WTC11 (cell line): ENCODE measurements around the gene ARL15. TPM values are rescaled to one million over a fixed set of nuclear protein-coding genes. Genes with fewer than 3 reads are reported as not detected.

Source experiments
- ATAC-seq: fragments of 200-7000 bp; cut with Tn5 transposase; 2 replicates; pipeline ENCODE4 v1.10.0; 2021; ENCODE audit warnings: mild to moderate bottlenecking, moderate library complexity
- CTCF ChIA-PET: fragments of 300-600 bp; sonication (Branson Sonifier 250); formaldehyde crosslinking; loops from one replicate; lab custom pipeline; 2021; ENCODE audit warnings: antibody characterized with exemption; lab: Charles Lee
- POLR2A ChIA-PET: fragments of 350-600 bp; sonication (Branson Sonifier 250); formaldehyde crosslinking; loops from one replicate; lab custom pipeline; 2021; ENCODE audit warnings: antibody characterized with exemption; lab: Charles Lee
- DNase-seq: peaks from one replicate; pipeline ENCODE4 v3.0.0; 2021; ENCODE audit warnings: low spot score
- H3K27ac Mint-ChIP-seq: 2 replicates; pipeline ENCODE4 v1.8.0; 2021; ENCODE audit warnings: mixed read lengths
- H3K27me3 Mint-ChIP-seq: 2 replicates; pipeline ENCODE4 v1.8.0; 2021; ENCODE audit warnings: low read depth, mild to moderate bottlenecking, moderate library complexity, mixed read lengths
- H3K36me3 Mint-ChIP-seq: 2 replicates; pipeline ENCODE4 v1.8.0; 2021; ENCODE audit warnings: mixed read lengths
- H3K4me1 Mint-ChIP-seq: 2 replicates; pipeline ENCODE4 v1.8.0; 2022; ENCODE audit warnings: mixed read lengths
- H3K4me3 Mint-ChIP-seq: 2 replicates; pipeline ENCODE4 v1.8.0; 2021; ENCODE audit warnings: mild to moderate bottlenecking, moderate library complexity, mixed read lengths
- H3K9me3 Mint-ChIP-seq: 2 replicates; pipeline ENCODE4 v1.8.0; 2021; ENCODE audit warnings: mixed read lengths
- ELF4 ChIP-seq: sonication (generic); formaldehyde crosslinking; IDR thresholded peaks from 2 replicates; pipeline ENCODE4 v1.8.1; 2022; ENCODE audit warnings: low read depth, mild to moderate bottlenecking, moderate library complexity, missing genetic modification reagents
- ETV6 ChIP-seq: sonication (generic); formaldehyde crosslinking; IDR thresholded peaks from 2 replicates; pipeline ENCODE4 v1.8.1; 2022; ENCODE audit warnings: mild to moderate bottlenecking, missing genetic modification reagents
- FOXJ3 ChIP-seq: sonication (generic); formaldehyde crosslinking; IDR thresholded peaks from 2 replicates; pipeline ENCODE4 v1.9.0; 2021; ENCODE audit warnings: missing genetic modification reagents, mild to moderate bottlenecking, borderline replicate concordance
- MYBL2 ChIP-seq: sonication (generic); formaldehyde crosslinking; IDR thresholded peaks from 2 replicates; pipeline ENCODE4 v1.8.1; 2023; ENCODE audit warnings: mild to moderate bottlenecking, moderate library complexity, missing genetic modification reagents
- NFATC4 ChIP-seq: fragments of 250-450 bp; sonication (Bioruptor Pico); IDR thresholded peaks from 2 replicates; pipeline ENCODE4 v1.9.0; 2021; ENCODE audit warnings: mild to moderate bottlenecking
- PRRX2 ChIP-seq: fragments of 250-450 bp; sonication (Bioruptor Pico); IDR thresholded peaks from 2 replicates; pipeline ENCODE4 v1.8.0; 2021; ENCODE audit warnings: mild to moderate bottlenecking
- RELA ChIP-seq: sonication (generic); formaldehyde crosslinking; IDR thresholded peaks from 2 replicates; pipeline ENCODE4 v1.8.1; 2022; ENCODE audit warnings: missing genetic modification reagents, mild to moderate bottlenecking, borderline replicate concordance
- SMAD4 ChIP-seq: sonication (generic); formaldehyde crosslinking; IDR thresholded peaks from 2 replicates; pipeline ENCODE4 v1.8.0; 2022; ENCODE audit warnings: mild to moderate bottlenecking, missing genetic modification reagents
- TCF7 ChIP-seq: sonication (generic); formaldehyde crosslinking; IDR thresholded peaks from 2 replicates; pipeline ENCODE4 v1.8.0; 2022; ENCODE audit warnings: mild to moderate bottlenecking, low read depth, missing genetic modification reagents, moderate library complexity
- ZNF138 ChIP-seq: sonication (generic); formaldehyde crosslinking; conservative IDR thresholded peaks from 2 replicates; pipeline ENCODE4 v1.8.1; 2022; ENCODE audit warnings: mild to moderate bottlenecking, moderate library complexity, missing genetic modification reagents
- ZNF232 ChIP-seq: sonication (generic); formaldehyde crosslinking; IDR thresholded peaks from 2 replicates; pipeline ENCODE4 v1.8.0; 2022; ENCODE audit warnings: mild to moderate bottlenecking, missing genetic modification reagents
- ZNF423 ChIP-seq: fragments of 250-450 bp; sonication (Bioruptor Pico); IDR thresholded peaks from 2 replicates; pipeline ENCODE4 v2.1.2; 2022; ENCODE audit warnings: mild to moderate bottlenecking, moderate library complexity
- total RNA-seq: library from RNA; stranded (reverse); gene quantifications from 3 replicates; pipeline ENCODE4 v1.2.3, GENCODE V29; 2021
- TF ChIP-seq, protein P1 (sequence below): sonication (generic); formaldehyde crosslinking; IDR thresholded peaks from 2 replicates; pipeline ENCODE4 v1.8.1; 2022; ENCODE audit warnings: low read depth, missing genetic modification reagents, borderline replicate concordance
- TF ChIP-seq, protein P2 (sequence below): sonication (generic); formaldehyde crosslinking; IDR thresholded peaks from 2 replicates; pipeline ENCODE4 v1.8.0; 2023; ENCODE audit warnings: mild to moderate bottlenecking, missing genetic modification reagents
- TF ChIP-seq, protein P3 (sequence below): fragments of 250-450 bp; sonication (Bioruptor Pico); IDR thresholded peaks from 2 replicates; pipeline ENCODE4 v1.9.0; 2021; ENCODE audit warnings: mild to moderate bottlenecking
- TF ChIP-seq, protein P4 (sequence below): sonication (generic); formaldehyde crosslinking; IDR thresholded peaks from 2 replicates; pipeline ENCODE4 v1.8.1; 2023; ENCODE audit warnings: mild to moderate bottlenecking, moderate library complexity, missing genetic modification reagents
- TF ChIP-seq, protein P5 (sequence below): sonication (generic); formaldehyde crosslinking; IDR thresholded peaks from 2 replicates; pipeline ENCODE4 v1.8.0; 2022; ENCODE audit warnings: mild to moderate bottlenecking, missing genetic modification reagents
- TF ChIP-seq, protein P6 (sequence below): sonication (generic); formaldehyde crosslinking; IDR thresholded peaks from 2 replicates; pipeline ENCODE4 v1.8.1; 2023; ENCODE audit warnings: mild to moderate bottlenecking, missing genetic modification reagents
- TF ChIP-seq, protein P7 (sequence below): sonication (generic); formaldehyde crosslinking; IDR thresholded peaks from 2 replicates; pipeline ENCODE4 v1.8.0; 2023; ENCODE audit warnings: missing genetic modification reagents
- TF ChIP-seq, protein P8 (sequence below): fragments of 250-450 bp; sonication (Bioruptor Pico); IDR thresholded peaks from 2 replicates; pipeline ENCODE4 v1.9.0; 2021; ENCODE audit warnings: mild to moderate bottlenecking, borderline replicate concordance

ARL15 gene
- total RNA-seq, 1 experiment from 2014 or later: 20.1 TPM

DNA sequence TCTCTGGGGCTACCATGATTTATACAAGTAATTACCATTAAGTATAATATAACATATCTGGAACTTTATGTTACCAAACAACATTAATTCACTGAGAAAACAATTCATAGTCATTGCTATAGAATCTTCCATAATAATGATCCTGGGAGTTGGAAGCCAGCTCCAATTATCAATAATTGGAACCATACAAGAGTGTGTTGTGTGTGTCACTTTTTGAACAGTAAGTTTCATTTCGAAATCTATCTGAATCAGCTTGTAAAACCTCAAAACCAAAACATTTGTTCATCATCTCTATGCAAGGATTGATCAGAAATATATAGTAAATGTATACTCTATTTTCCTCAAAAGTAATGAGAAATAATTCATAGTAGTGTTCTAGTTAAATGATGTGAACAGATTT lies 348.1 kb downstream of the ARL15 start (continued):
- TF ChIP-seq, protein P1, sequence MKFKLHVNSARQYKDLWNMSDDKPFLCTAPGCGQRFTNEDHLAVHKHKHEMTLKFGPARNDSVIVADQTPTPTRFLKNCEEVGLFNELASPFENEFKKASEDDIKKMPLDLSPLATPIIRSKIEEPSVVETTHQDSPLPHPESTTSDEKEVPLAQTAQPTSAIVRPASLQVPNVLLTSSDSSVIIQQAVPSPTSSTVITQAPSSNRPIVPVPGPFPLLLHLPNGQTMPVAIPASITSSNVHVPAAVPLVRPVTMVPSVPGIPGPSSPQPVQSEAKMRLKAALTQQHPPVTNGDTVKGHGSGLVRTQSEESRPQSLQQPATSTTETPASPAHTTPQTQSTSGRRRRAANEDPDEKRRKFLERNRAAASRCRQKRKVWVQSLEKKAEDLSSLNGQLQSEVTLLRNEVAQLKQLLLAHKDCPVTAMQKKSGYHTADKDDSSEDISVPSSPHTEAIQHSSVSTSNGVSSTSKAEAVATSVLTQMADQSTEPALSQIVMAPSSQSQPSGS (CRISPR knock-in tag): no peak
- TF ChIP-seq, protein P2, sequence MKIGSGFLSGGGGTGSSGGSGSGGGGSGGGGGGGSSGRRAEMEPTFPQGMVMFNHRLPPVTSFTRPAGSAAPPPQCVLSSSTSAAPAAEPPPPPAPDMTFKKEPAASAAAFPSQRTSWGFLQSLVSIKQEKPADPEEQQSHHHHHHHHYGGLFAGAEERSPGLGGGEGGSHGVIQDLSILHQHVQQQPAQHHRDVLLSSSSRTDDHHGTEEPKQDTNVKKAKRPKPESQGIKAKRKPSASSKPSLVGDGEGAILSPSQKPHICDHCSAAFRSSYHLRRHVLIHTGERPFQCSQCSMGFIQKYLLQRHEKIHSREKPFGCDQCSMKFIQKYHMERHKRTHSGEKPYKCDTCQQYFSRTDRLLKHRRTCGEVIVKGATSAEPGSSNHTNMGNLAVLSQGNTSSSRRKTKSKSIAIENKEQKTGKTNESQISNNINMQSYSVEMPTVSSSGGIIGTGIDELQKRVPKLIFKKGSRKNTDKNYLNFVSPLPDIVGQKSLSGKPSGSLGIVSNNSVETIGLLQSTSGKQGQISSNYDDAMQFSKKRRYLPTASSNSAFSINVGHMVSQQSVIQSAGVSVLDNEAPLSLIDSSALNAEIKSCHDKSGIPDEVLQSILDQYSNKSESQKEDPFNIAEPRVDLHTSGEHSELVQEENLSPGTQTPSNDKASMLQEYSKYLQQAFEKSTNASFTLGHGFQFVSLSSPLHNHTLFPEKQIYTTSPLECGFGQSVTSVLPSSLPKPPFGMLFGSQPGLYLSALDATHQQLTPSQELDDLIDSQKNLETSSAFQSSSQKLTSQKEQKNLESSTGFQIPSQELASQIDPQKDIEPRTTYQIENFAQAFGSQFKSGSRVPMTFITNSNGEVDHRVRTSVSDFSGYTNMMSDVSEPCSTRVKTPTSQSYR: no peak
- TF ChIP-seq ZNF423: no peak
- no peak for TF ChIP-seq SMAD4 (CRISPR knock-in tag)
- TF ChIP-seq, protein P3, sequence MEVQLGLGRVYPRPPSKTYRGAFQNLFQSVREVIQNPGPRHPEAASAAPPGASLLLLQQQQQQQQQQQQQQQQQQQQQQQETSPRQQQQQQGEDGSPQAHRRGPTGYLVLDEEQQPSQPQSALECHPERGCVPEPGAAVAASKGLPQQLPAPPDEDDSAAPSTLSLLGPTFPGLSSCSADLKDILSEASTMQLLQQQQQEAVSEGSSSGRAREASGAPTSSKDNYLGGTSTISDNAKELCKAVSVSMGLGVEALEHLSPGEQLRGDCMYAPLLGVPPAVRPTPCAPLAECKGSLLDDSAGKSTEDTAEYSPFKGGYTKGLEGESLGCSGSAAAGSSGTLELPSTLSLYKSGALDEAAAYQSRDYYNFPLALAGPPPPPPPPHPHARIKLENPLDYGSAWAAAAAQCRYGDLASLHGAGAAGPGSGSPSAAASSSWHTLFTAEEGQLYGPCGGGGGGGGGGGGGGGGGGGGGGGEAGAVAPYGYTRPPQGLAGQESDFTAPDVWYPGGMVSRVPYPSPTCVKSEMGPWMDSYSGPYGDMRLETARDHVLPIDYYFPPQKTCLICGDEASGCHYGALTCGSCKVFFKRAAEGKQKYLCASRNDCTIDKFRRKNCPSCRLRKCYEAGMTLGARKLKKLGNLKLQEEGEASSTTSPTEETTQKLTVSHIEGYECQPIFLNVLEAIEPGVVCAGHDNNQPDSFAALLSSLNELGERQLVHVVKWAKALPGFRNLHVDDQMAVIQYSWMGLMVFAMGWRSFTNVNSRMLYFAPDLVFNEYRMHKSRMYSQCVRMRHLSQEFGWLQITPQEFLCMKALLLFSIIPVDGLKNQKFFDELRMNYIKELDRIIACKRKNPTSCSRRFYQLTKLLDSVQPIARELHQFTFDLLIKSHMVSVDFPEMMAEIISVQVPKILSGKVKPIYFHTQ (CRISPR knock-in tag): no peak
- no peak for TF ChIP-seq FOXJ3 (CRISPR knock-in tag)
- TF ChIP-seq PRRX2: no peak
- TF ChIP-seq ZNF232 (CRISPR knock-in tag): no peak
- TF ChIP-seq, protein P4, sequence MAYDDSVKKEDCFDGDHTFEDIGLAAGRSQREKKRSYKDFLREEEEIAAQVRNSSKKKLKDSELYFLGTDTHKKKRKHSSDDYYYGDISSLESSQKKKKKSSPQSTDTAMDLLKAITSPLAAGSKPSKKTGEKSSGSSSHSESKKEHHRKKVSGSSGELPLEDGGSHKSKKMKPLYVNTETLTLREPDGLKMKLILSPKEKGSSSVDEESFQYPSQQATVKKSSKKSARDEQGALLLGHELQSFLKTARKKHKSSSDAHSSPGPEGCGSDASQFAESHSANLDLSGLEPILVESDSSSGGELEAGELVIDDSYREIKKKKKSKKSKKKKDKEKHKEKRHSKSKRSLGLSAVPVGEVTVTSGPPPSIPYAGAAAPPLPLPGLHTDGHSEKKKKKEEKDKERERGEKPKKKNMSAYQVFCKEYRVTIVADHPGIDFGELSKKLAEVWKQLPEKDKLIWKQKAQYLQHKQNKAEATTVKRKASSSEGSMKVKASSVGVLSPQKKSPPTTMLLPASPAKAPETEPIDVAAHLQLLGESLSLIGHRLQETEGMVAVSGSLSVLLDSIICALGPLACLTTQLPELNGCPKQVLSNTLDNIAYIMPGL: no peak
- no peak for TF ChIP-seq ETV6 (CRISPR knock-in tag)
- no peak for TF ChIP-seq ZNF138 (CRISPR knock-in tag)

DNA sequence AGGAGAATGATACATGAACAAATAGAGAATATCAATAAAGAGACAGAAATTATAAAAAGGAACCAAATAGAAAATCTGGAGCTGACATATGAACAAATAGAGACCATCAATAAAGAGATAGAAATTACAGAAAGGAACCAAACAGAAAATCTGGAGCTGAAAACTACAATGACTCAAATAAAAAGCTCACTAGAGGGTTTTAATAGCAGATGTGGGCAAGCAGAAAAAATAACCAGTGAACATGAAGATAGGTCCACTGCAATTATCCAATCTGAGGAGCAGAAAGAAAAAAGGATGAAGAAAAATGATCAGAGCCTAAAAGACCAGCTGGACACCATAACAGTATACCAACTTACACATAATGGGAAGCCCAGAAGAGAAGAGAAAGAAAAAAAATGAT lies 353.7 kb downstream of the ARL15 start:
- H3K4me1 Mint-ChIP-seq: peaks cover 9% of the 10 kb centered on the region
- POLR2A ChIA-PET: no interaction called here
- CTCF ChIA-PET: no interaction called here
- peaks cover 29% of the 10 kb centered on the region for H3K9me3 Mint-ChIP-seq
- DNase-seq (no peak), ATAC-seq (no peak)
- H3K27me3 Mint-ChIP-seq: no peaks in the 10 kb centered on the region
- H3K27ac Mint-ChIP-seq: no peak overlapping the region
- H3K36me3 Mint-ChIP-seq: peaks cover 19% of the 10 kb centered on the region
- no peak overlapping the region for H3K4me3 Mint-ChIP-seq
- TF ChIP-seq, protein P5, sequence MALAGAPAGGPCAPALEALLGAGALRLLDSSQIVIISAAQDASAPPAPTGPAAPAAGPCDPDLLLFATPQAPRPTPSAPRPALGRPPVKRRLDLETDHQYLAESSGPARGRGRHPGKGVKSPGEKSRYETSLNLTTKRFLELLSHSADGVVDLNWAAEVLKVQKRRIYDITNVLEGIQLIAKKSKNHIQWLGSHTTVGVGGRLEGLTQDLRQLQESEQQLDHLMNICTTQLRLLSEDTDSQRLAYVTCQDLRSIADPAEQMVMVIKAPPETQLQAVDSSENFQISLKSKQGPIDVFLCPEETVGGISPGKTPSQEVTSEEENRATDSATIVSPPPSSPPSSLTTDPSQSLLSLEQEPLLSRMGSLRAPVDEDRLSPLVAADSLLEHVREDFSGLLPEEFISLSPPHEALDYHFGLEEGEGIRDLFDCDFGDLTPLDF (CRISPR knock-in tag): no peak
- TF ChIP-seq MYBL2 (no peak), TCF7 (CRISPR knock-in tag) (no peak), RELA (CRISPR knock-in tag) (no peak), ZNF423 (no peak), ELF4 (no peak), NFATC4 (CRISPR knock-in tag) (no peak)
- TF ChIP-seq, protein P6, sequence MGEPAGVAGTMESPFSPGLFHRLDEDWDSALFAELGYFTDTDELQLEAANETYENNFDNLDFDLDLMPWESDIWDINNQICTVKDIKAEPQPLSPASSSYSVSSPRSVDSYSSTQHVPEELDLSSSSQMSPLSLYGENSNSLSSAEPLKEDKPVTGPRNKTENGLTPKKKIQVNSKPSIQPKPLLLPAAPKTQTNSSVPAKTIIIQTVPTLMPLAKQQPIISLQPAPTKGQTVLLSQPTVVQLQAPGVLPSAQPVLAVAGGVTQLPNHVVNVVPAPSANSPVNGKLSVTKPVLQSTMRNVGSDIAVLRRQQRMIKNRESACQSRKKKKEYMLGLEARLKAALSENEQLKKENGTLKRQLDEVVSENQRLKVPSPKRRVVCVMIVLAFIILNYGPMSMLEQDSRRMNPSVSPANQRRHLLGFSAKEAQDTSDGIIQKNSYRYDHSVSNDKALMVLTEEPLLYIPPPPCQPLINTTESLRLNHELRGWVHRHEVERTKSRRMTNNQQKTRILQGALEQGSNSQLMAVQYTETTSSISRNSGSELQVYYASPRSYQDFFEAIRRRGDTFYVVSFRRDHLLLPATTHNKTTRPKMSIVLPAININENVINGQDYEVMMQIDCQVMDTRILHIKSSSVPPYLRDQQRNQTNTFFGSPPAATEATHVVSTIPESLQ (CRISPR knock-in tag): no peak
- TF ChIP-seq, protein P7, sequence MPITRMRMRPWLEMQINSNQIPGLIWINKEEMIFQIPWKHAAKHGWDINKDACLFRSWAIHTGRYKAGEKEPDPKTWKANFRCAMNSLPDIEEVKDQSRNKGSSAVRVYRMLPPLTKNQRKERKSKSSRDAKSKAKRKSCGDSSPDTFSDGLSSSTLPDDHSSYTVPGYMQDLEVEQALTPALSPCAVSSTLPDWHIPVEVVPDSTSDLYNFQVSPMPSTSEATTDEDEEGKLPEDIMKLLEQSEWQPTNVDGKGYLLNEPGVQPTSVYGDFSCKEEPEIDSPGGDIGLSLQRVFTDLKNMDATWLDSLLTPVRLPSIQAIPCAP: no peak
- TF ChIP-seq, protein P8, sequence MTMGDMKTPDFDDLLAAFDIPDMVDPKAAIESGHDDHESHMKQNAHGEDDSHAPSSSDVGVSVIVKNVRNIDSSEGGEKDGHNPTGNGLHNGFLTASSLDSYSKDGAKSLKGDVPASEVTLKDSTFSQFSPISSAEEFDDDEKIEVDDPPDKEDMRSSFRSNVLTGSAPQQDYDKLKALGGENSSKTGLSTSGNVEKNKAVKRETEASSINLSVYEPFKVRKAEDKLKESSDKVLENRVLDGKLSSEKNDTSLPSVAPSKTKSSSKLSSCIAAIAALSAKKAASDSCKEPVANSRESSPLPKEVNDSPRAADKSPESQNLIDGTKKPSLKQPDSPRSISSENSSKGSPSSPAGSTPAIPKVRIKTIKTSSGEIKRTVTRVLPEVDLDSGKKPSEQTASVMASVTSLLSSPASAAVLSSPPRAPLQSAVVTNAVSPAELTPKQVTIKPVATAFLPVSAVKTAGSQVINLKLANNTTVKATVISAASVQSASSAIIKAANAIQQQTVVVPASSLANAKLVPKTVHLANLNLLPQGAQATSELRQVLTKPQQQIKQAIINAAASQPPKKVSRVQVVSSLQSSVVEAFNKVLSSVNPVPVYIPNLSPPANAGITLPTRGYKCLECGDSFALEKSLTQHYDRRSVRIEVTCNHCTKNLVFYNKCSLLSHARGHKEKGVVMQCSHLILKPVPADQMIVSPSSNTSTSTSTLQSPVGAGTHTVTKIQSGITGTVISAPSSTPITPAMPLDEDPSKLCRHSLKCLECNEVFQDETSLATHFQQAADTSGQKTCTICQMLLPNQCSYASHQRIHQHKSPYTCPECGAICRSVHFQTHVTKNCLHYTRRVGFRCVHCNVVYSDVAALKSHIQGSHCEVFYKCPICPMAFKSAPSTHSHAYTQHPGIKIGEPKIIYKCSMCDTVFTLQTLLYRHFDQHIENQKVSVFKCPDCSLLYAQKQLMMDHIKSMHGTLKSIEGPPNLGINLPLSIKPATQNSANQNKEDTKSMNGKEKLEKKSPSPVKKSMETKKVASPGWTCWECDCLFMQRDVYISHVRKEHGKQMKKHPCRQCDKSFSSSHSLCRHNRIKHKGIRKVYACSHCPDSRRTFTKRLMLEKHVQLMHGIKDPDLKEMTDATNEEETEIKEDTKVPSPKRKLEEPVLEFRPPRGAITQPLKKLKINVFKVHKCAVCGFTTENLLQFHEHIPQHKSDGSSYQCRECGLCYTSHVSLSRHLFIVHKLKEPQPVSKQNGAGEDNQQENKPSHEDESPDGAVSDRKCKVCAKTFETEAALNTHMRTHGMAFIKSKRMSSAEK (CRISPR knock-in tag): no peak
